ENCODE measurements around the gene FBXW8.
"Not testable (repeated sequence)": the region's sequence is repeated elsewhere in the genome, so short reads cannot be mapped to it uniquely, and the experiment has no call there.

The FBXW8 gene

GRCh38 chr12:117046011-117046369 lies 135.2 kb downstream of the FBXW8 start:
- H3K4me1 Mint-ChIP-seq (ENCODE audit: low read depth in 2 of 2) = peaks cover 1 to 2% of the 10 kb centered on the region in 2 donors
- DNase-seq (no peak), ATAC-seq (replicated peaks) (no peak)
- H3K36me3 Mint-ChIP-seq (ENCODE audit: insufficient read depth) = peaks cover 6% of the 10 kb centered on the region
- no peaks in the 10 kb centered on the region for H3K27me3 Mint-ChIP-seq
- peak overlapping the region; percentile 35 to 72 for H3K27ac Mint-ChIP-seq
- no peaks in the 10 kb centered on the region for H3K9me3 Mint-ChIP-seq
- H3K4me3 Mint-ChIP-seq = no peak overlapping the region

GRCh38 chr12:117046425-117046824 lies 135.7 kb downstream of the FBXW8 start:
- H3K4me1 Mint-ChIP-seq (ENCODE audit: low read depth in 2 of 2) = peaks cover 5 to 6% of the 10 kb centered on the region in 2 donors
- peak overlapping the region in 1 of 2 donors; percentile 72 for H3K27ac Mint-ChIP-seq
- DNase-seq (no peak), ATAC-seq (replicated peaks) (no peak)
- no peaks in the 10 kb centered on the region for H3K9me3 Mint-ChIP-seq
- peaks cover 6% of the 10 kb centered on the region for H3K36me3 Mint-ChIP-seq (ENCODE audit: insufficient read depth)
- no peaks in the 10 kb centered on the region for H3K27me3 Mint-ChIP-seq
- H3K4me3 Mint-ChIP-seq = no peak overlapping the region

- H3K27ac Mint-ChIP-seq = no peak overlapping the region
These were observed 136.2 kb downstream of the FBXW8 start for GRCh38 chr12:117046861-117047530.

GRCh38 chr12:117047810-117048584 lies 137.2 kb downstream of the FBXW8 start:
- Mint-ChIP-seq H3K36me3 (ENCODE audit: insufficient read depth) (peaks cover 9% of the 10 kb centered on the region), H3K27me3 (no peaks in the 10 kb centered on the region), H3K27ac (no peak overlapping the region), H3K9me3 (no peaks in the 10 kb centered on the region), H3K4me1 (ENCODE audit: low read depth in 2 of 2) (peaks cover 13 to 22% of the 10 kb centered on the region in 2 donors), H3K4me3 (no peak overlapping the region)
- no peak for ATAC-seq (replicated peaks)
- DNase-seq = no peak

More at GRCh38 chr12:117046861-117047530, 136.2 kb downstream of the FBXW8 start:
- Mint-ChIP-seq H3K27me3 (no peaks in the 10 kb centered on the region), H3K9me3 (no peaks in the 10 kb centered on the region), H3K4me1 (ENCODE audit: low read depth in 2 of 2) (peaks cover 8 to 12% of the 10 kb centered on the region in 2 donors), H3K4me3 (no peak overlapping the region), H3K36me3 (ENCODE audit: insufficient read depth) (peaks cover 6% of the 10 kb centered on the region)
- DNase-seq (no peak), ATAC-seq (replicated peaks) (no peak)

- H3K36me3 Mint-ChIP-seq (ENCODE audit: insufficient read depth) = peaks cover 9% of the 10 kb centered on the region
- H3K4me3 Mint-ChIP-seq = no peak overlapping the region
- no peaks in the 10 kb centered on the region for H3K27me3 Mint-ChIP-seq
- H3K9me3 Mint-ChIP-seq = no peaks in the 10 kb centered on the region
- peaks cover 14 to 28% of the 10 kb centered on the region in 2 donors for H3K4me1 Mint-ChIP-seq (ENCODE audit: low read depth in 2 of 2)
- no peak for DNase-seq
- ATAC-seq (replicated peaks) = no peak
- H3K27ac Mint-ChIP-seq = no peak overlapping the region
These were observed 137.8 kb downstream of the FBXW8 start for GRCh38 chr12:117048585-117048904.

DNA sequence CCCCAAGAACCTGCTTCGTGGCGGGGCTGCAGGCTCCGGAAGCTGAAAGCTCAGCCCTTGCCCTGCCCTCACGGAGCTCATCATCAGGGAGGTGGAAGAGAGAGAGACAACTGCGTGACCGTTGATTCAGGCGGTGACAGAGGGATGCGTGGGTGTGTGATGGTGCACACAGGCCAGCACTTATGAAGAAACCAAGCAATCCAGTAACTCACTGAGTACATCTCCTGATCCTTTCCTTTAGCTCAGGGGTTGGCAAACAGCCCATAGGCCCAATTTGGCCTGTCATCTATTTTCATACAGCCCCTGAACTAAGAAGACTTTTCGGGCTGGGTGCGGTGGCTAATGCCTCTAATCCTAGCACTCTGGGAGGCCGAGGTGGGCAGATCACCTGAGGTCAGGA lies 138.5 kb downstream of the FBXW8 start:
- Mint-ChIP-seq H3K27ac (peak overlapping the region in 1 of 2 donors; percentile 49), H3K4me3 (no peak overlapping the region), H3K36me3 (ENCODE audit: insufficient read depth) (peaks cover 9% of the 10 kb centered on the region), H3K9me3 (no peaks in the 10 kb centered on the region), H3K27me3 (no peaks in the 10 kb centered on the region), H3K4me1 (ENCODE audit: low read depth in 2 of 2) (peaks cover 14 to 33% of the 10 kb centered on the region in 2 donors)
- no peak for DNase-seq
- no peak for ATAC-seq (replicated peaks)

GRCh38 chr12:117050060-117050459 lies 139.3 kb downstream of the FBXW8 start:
- Mint-ChIP-seq H3K4me1 (ENCODE audit: low read depth in 2 of 2) (peaks cover 16 to 33% of the 10 kb centered on the region in 2 donors), H3K9me3 (no peaks in the 10 kb centered on the region), H3K4me3 (no peak overlapping the region)

DNA sequence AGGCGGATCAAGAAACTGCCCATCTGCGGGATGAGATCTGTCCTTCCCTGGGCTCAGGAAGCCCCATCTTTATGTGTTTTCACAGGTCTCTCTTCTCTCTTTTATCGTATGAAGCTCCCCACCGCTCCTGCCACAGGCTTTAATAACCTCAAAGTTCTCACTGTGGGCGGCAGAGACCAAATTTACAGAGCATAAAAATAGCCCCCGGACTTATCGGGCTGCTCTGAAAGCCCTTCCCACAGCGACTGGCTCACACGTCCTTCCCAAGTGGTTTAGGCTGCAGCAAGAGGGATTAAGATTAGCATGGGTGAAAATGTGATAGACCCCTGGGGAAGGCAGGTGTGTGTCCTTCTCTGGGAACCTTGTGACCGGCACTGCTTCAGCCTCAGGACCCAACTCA lies 140.6 kb downstream of the FBXW8 start:
- no peaks in the 10 kb centered on the region for H3K9me3 Mint-ChIP-seq
- no peaks in the 10 kb centered on the region for H3K27me3 Mint-ChIP-seq
- peaks cover 6% of the 10 kb centered on the region for H3K36me3 Mint-ChIP-seq (ENCODE audit: insufficient read depth)
- peak overlapping the region; percentile 39 to 63 for H3K27ac Mint-ChIP-seq
- ATAC-seq (replicated peaks) (peak; percentile 54), DNase-seq (no peak)
- peak overlapping the region; percentile 11 to 39 for H3K4me3 Mint-ChIP-seq
- peaks cover 15 to 33% of the 10 kb centered on the region in 2 donors for H3K4me1 Mint-ChIP-seq (ENCODE audit: low read depth in 2 of 2)

More at GRCh38 chr12:117050060-117050459, 139.3 kb downstream of the FBXW8 start:
- ATAC-seq (replicated peaks) (no peak), DNase-seq (no peak)
- peaks cover 9% of the 10 kb centered on the region for H3K36me3 Mint-ChIP-seq (ENCODE audit: insufficient read depth)
- no peaks in the 10 kb centered on the region for H3K27me3 Mint-ChIP-seq
- H3K27ac Mint-ChIP-seq = no peak overlapping the region

DNA sequence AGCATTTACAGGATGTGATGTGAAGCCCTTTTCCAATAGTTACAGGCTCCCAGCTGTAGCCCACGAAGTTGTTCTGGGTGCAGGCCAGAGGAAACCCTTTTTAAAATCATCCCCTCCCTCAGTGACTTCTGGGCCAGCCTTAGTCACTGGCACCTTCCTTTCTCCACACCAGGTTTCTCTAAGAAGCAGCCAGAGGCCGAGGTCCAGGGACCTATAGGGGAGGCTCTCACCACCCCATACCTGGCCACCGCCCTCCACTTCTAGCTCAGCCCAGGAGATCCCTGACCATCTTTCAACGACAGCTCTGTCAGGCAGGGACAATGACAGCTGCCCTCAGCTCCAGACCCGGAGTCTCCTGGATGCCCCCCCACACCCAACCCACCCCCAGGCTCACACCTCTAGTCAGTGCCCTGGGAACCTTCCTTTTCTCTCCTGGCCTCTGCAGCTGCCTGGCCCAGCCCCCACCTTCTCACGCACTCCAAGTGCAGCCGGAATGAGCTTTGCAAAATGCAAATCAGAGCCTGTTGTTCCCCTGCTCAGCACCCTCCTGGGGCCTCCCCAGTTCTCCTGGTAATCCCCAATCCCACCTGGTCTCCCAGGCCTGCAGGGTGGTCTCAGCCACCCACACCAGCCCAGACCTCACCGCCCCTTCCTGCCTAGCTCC lies 141.8 kb downstream of the FBXW8 start:
- ATAC-seq (replicated peaks) = no peak
- DNase-seq = no peak
- Mint-ChIP-seq H3K4me1 (ENCODE audit: low read depth in 2 of 2) (peaks cover 15 to 33% of the 10 kb centered on the region in 2 donors), H3K27ac (peak overlapping the region; percentile 25 to 63), H3K27me3 (no peaks in the 10 kb centered on the region), H3K4me3 (no peak overlapping the region), H3K36me3 (ENCODE audit: insufficient read depth) (peaks cover 5% of the 10 kb centered on the region), H3K9me3 (no peaks in the 10 kb centered on the region)

GRCh38 chr12:117053050-117053400 lies 142.3 kb downstream of the FBXW8 start:
- H3K36me3 Mint-ChIP-seq (ENCODE audit: insufficient read depth) = peaks cover 3% of the 10 kb centered on the region
- no peak overlapping the region for H3K4me3 Mint-ChIP-seq
- peaks cover 15 to 33% of the 10 kb centered on the region in 2 donors for H3K4me1 Mint-ChIP-seq (ENCODE audit: low read depth in 2 of 2)
- H3K27me3 Mint-ChIP-seq = no peaks in the 10 kb centered on the region
- ATAC-seq (replicated peaks) = no peak
- peak overlapping the region; percentile 8 to 25 for H3K27ac Mint-ChIP-seq
- DNase-seq = no peak
- no peaks in the 10 kb centered on the region for H3K9me3 Mint-ChIP-seq

DNA sequence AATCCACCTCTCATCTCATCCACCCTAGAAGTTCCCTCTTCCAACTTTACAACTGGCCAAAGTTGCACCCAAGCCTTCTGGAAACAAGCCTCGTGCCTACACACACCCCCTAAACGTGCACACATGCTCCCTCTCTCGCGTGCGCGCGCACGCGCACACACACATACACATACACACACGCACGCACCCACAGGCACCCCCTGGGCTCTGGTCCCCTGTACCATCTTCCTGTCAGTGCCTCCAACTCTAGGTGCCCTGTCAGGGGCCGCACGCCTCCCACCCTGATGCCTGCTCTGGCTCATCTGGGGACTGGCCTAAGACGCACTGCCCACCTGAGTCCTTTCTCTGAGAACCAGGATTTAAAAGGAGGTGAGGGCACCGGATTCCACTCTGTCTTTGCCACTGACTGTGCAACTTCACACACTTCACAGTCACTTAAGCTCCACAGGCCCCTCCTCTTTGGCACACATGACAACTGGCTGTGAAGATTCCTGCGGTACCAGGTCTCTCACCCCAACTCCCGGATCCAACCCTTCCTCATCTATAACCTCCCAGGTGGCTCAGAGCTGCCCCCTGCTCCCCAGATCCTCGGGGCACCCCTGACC lies 142.9 kb downstream of the FBXW8 start:
- ATAC-seq (replicated peaks) = no peak
- H3K27ac Mint-ChIP-seq = peak overlapping the region; percentile 8 to 25
- H3K9me3 Mint-ChIP-seq = no peaks in the 10 kb centered on the region
- no peaks in the 10 kb centered on the region for H3K27me3 Mint-ChIP-seq
- no peak for DNase-seq
- peaks cover 15 to 33% of the 10 kb centered on the region in 2 donors for H3K4me1 Mint-ChIP-seq (ENCODE audit: low read depth in 2 of 2)
- no peak overlapping the region for H3K4me3 Mint-ChIP-seq
- peaks cover 3% of the 10 kb centered on the region for H3K36me3 Mint-ChIP-seq (ENCODE audit: insufficient read depth)

GRCh38 chr12:117054279-117054678 lies 143.5 kb downstream of the FBXW8 start:
- DNase-seq = no peak
- peaks cover 20 to 33% of the 10 kb centered on the region in 2 donors for H3K4me1 Mint-ChIP-seq (ENCODE audit: low read depth in 2 of 2)

DNA sequence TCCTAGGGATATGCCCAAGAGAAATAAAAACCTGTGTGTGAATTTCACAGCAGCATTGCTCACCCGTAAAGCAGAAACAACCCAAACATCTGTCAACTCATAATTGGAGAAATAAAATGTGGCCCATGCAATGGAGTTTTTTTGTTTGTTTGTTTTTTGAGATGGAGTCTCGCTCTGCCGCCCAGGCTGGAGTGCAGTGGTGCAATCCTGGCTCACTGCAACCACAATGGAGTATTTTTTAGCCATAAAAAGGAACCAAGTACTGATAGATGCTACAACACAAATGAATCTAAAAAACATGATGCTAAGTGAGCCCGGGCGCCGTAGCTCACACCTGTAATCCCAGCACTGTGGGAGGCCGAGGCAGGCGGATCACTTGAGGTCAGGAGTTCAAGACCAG lies 146.9 kb downstream of the FBXW8 start:
- not testable (repeated sequence) for H3K36me3 Mint-ChIP-seq (ENCODE audit: insufficient read depth); H3K27me3 Mint-ChIP-seq; H3K27ac Mint-ChIP-seq; H3K4me3 Mint-ChIP-seq; ATAC-seq (replicated peaks); DNase-seq; H3K9me3 Mint-ChIP-seq
- peaks cover 21 to 22% of the 10 kb centered on the region in 2 donors for H3K4me1 Mint-ChIP-seq (ENCODE audit: low read depth in 2 of 2)

More at GRCh38 chr12:117054279-117054678, 143.5 kb downstream of the FBXW8 start:
- no peak for ATAC-seq (replicated peaks)
- Mint-ChIP-seq H3K36me3 (ENCODE audit: insufficient read depth) (peaks cover 3% of the 10 kb centered on the region), H3K9me3 (no peaks in the 10 kb centered on the region), H3K27me3 (no peaks in the 10 kb centered on the region), H3K27ac (peak overlapping the region; percentile 65 to 77), H3K4me3 (no peak overlapping the region)
